Endothelial cell of umbilical vein (primary cell): Measurements from ENCODE around the gene NOP16.

Source experiments
- EZH2 ChIP-seq: IDR thresholded peaks from 2 replicates; pipeline ENCODE4 v1.6.1; 2012; ENCODE audit warnings: borderline replicate concordance, low read depth, mild to moderate bottlenecking, moderate library complexity, low read length, inconsistent platforms; ENCODE audit not compliant: severe bottlenecking
- FOS ChIP-seq: IDR thresholded peaks from 2 replicates; pipeline ENCODE4 v1.6.1; 2011; ENCODE audit warnings: mild to moderate bottlenecking, low read length, moderate library complexity, borderline replicate concordance; ENCODE audit not compliant: insufficient read depth
- GATA2 ChIP-seq: IDR thresholded peaks from 2 replicates; pipeline ENCODE4 v1.7.0; 2011; ENCODE audit warnings: low read depth, mild to moderate bottlenecking, moderate library complexity, mixed read lengths, low read length; ENCODE audit not compliant: insufficient read length, insufficient read depth
- JUN ChIP-seq: IDR thresholded peaks from 2 replicates; pipeline ENCODE4 v1.6.1; 2011; ENCODE audit warnings: borderline replicate concordance, low read depth; ENCODE audit not compliant: insufficient read length, insufficient read depth
- MYC ChIP-seq: IDR thresholded peaks from one replicate; pipeline ENCODE4 v1.6.1; 2011; ENCODE audit warnings: mild to moderate bottlenecking, low read depth, low read length
- POLR2A ChIP-seq: IDR thresholded peaks from 2 replicates; pipeline ENCODE4 v1.6.1; 2012; ENCODE audit warnings: low read depth, mild to moderate bottlenecking, control low read depth, low read length
- POLR2AphosphoS5 ChIP-seq: IDR thresholded peaks from 2 replicates; pipeline ENCODE4 v1.6.1; 2012; ENCODE audit warnings: low read depth, mild to moderate bottlenecking, control low read depth, low read length, moderate library complexity; ENCODE audit not compliant: insufficient read depth
- TF ChIP-seq, protein P1 (sequence below), 2 donors: IDR thresholded peaks; 1 replicate in 1 of 2; 2 replicates in 1 of 2; pipeline ENCODE4 v1.5.1; 2011; ENCODE audit warnings: low read length in 2 of 2, mild to moderate bottlenecking in 2 of 2, moderate library complexity in 2 of 2, control low read depth in 1 of 2, inconsistent platforms in 1 of 2, low read depth in 1 of 2; ENCODE audit not compliant: insufficient read depth in 1 of 2; ENCODE audit errors: extremely low read depth in 1 of 2
- TF ChIP-seq, protein P2 (sequence below): IDR thresholded peaks from 2 replicates; pipeline ENCODE4 v1.6.1; 2011; ENCODE audit not compliant: insufficient read depth, insufficient read length

DNA sequence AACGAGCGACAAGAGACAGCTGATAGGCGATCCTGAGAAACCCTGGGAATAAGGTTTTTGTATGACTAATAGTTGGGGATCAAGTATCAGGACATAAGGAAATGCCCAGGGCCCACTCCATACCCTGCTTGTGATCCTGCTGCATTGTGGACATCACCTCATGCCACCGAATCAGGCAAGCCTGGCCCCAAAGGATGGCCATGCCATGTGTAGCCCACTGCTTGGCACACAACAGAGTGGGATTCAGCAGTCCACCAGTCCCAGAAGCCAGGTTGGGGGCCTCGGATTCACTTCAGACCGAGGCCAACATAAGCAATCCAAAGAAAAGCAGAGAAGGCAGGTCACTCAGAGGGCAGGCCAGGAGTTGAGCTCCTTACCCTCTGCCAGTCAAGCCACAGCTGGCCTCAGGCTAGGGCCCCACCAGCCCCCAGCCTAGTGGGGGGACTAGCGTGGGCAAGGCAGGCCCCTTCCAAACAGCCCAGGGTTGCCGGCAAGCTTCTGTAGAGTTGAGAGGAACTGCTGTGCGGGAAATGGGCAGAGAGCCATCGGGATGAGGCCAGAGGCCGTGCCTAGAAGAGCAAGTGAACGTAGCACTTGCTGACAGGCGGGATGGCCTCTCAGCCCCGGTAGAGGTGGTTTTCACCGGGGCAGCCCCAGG lies 5.0 kb downstream of the NOP16 start:
- TF ChIP-seq EZH2 = no peak
- TF ChIP-seq, protein P1, sequence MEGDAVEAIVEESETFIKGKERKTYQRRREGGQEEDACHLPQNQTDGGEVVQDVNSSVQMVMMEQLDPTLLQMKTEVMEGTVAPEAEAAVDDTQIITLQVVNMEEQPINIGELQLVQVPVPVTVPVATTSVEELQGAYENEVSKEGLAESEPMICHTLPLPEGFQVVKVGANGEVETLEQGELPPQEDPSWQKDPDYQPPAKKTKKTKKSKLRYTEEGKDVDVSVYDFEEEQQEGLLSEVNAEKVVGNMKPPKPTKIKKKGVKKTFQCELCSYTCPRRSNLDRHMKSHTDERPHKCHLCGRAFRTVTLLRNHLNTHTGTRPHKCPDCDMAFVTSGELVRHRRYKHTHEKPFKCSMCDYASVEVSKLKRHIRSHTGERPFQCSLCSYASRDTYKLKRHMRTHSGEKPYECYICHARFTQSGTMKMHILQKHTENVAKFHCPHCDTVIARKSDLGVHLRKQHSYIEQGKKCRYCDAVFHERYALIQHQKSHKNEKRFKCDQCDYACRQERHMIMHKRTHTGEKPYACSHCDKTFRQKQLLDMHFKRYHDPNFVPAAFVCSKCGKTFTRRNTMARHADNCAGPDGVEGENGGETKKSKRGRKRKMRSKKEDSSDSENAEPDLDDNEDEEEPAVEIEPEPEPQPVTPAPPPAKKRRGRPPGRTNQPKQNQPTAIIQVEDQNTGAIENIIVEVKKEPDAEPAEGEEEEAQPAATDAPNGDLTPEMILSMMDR (IDR thresholded peaks at IDR 0.05; ENCODE audit: extremely low read depth in 1 of 2, insufficient read depth in 1 of 2, low read depth in 1 of 2, low read length in 2 of 2) = no peak
- no peak for TF ChIP-seq FOS
- TF ChIP-seq POLR2A = no peak
- TF ChIP-seq MYC = no peak
- no peak for TF ChIP-seq POLR2AphosphoS5
- TF ChIP-seq GATA2 = no peak
- TF ChIP-seq, protein P2, sequence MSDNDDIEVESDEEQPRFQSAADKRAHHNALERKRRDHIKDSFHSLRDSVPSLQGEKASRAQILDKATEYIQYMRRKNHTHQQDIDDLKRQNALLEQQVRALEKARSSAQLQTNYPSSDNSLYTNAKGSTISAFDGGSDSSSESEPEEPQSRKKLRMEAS = no peak
- no peak for TF ChIP-seq JUN
